HL-60/S4 treated with phorbol 12-myristate 13-acetate at 8.2 ng/mL for 4 days and 3 days (cell line): ENCODE measurements around the gene CLVS2.

ENCODE experiments used
- in situ Hi-C: fragments of 300-500 bp; cut with MboI; formaldehyde crosslinking; loops from 2 replicates; pipeline ENCODE4 v1.15.0; 2022; ENCODE audit warnings: low sequenced_read_pairs

Gene CLVS2

DNA sequence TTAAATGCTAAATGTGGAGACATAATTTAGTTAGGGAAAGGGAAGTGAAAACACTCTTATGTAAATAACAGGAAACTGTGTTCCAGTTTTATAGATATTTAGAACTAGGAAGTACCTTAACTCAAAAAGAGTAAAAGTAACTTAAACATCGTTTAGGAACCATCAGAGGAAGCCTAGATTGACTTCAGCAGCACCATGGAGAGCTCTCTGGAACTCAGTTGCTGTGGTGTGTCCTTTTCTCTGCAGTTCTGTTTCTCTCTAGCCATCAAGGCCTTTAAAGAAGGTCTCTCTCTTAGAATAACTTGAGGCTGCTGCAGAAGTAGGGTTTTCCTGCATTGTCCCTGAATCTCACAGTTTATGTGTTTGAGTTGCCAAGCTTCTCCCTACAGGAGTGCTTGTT, 26.9 kb downstream of the CLVS2 start:
- in situ Hi-C loops = no loop called here

DNA sequence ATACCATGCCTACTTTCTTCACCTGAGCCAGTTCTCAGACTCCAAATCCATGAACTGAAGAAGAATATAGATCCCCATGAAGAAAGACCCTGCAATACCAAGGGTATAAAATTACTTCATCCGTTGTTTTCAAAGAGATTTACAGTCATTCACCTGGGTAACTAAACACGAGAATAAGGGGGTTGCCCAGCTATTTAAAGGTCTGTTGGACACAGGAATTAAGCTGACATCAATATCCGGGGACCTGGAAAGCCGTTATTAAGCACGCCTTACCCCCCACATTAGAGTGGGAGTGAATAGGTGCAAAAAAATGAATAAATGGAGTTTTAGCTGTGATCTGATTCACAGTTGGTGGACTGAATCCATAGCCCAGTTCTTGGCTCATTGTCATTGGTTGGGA, 28.9 kb downstream of the CLVS2 start:
- in situ Hi-C loops = no loop called here

GRCh38 chr6:123027408-123027807, 31.4 kb downstream of the CLVS2 start:
- in situ Hi-C loops = no loop called here

DNA sequence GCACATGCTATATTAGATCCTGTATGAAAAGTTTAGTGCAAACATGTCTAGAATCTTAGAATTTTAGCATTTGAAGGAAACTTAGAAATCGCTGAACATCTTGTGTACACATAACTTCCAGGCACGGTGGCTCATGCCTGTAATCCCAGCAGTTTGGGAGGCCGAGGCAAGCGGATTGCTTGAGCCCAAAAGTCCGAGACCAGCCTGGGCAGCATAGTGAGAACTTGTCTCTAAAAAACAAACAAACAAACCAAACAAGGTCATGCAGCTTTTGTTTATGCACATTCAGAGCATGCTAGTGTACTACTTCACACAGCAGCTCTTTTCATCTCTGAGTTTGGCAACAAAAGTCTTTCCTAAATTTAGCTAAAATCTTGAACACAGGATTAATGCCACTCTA, 32.2 kb downstream of the CLVS2 start:
- in situ Hi-C loops = no loop called here

GRCh38 chr6:123030282-123030681, 34.2 kb downstream of the CLVS2 start:
- in situ Hi-C loops = no loop called here

DNA sequence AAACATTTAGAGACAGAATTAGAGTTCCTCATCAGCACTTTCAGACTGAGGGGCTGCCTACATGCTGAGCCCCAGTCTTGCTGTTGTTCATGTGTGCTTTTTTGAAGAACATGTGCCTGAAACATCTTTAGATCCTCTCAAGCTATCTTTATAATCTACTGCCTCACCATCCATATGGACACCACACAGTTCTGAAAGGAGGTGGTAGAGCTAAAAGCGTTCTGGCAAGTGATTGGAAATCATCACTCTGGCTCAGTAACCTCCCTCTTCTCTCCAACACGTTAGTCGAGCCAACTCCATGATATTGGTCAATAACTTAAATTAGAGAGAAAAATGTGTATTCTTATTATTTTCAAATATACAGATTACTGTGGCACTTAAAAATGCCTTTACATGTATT, 40.6 kb downstream of the CLVS2 start:
- in situ Hi-C loops = no loop called here

DNA sequence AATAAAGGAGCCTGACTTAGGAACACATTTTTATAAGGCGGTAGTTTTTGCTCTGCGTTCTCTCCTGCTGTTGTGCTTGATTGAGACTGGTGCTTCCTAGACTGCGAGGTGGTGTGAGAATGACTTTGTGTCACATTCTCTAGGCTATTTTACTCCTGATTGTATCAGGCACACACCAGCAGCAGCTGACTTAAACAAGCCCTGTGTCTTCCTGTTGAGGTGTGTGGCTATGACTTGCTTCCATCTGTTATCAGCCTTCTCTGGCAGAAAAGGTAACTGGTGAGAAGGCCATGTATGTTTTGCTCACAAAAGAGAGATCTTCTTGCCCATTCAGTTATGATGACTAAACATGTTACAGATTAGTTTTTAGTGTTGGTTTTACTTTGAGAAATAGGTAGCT, 43.4 kb downstream of the CLVS2 start:
- in situ Hi-C loops = no loop called here

DNA sequence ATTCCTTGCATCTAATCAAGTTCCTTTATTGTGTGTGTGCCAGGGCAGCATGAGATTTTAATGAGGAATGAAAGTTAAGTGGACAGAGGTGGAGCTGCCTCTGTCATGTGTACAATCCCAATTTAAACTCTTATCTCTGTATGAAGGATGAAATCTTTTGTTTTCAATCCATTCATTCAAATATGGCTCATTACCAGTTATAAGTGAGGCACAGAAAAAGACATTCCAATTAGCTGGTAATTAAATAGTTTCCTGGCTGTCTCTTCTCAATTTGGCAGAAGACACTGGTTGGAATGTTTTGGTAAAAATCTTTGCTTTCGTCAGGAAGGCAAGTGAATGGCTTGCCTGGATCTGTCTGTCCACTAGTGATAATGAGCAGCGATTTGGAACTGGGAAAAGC, 46.4 kb downstream of the CLVS2 start:
- in situ Hi-C loops = no loop called here

GRCh38 chr6:123044341-123044860, 48.4 kb downstream of the CLVS2 start:
- in situ Hi-C loops = no loop called here

DNA sequence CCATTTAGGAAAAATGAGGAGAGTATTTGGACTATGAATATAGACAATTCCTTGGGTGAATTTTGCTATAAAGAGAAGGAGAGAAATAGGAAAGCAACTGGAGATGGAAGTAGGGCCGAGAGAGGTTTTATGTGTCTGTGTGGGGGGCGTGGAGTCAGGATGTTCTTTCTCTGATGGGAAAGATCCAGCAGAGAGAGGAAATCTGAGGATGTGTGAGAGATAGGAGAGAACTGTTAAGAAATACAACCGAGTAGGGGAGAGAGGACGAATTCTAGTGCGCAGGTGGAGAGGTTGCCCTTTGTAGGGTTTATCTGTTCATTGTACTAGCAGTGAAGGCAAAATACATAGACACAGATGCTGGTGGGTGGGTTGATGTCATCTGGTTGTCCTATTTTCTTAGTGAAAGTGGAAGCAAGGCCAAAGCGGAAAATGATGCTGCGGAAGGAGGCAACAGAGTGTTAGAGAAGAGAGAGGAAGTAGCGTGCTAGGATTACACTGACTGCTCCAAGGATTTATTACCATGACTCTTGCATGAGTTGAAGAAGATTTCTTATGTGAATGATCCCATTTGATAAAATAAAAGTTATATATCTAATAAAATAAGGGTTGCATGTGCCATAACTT, 57.7 kb downstream of the CLVS2 start:
- in situ Hi-C loops = no loop called here

DNA sequence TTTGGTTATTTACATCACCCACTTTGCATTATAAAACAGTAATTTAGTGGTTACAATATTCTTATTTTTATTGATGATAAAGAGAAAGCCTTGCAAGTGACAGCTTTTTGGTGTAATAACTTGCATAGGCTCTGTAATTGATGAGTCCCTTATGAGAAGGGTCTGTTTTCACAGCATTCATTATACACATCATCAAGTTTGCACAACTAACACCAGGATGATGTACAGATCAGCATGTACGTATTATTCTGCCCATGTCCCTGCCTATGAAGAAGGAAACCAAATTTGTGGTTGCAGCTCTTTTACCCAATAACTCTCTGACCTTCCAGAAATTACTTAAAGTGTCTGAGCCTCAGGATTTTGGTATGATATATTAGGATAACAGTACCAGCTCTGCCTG, 59.2 kb downstream of the CLVS2 start:
- in situ Hi-C loops = no loop called here

GRCh38 chr6:123062670-123063069, 66.6 kb downstream of the CLVS2 start:
- in situ Hi-C loops = no loop called here

DNA sequence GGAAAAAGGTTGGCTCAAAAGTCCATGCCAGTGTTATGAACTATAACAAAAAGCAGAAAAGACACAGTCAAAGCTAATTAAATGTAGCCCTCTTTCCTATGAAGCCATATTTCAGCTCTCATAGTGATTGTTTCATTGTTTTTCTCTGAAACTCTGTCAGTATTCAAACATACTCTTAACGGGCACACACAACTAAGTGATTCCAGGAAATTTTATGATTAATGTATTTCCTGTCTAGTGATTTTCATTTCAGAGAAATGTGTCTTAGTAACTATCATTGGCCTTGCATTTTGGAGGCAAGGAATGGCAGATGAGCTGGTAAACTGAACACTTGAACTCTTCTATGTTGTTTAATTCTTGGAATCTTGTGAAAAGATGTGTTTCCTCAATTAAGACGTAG, 68.0 kb downstream of the CLVS2 start:
- in situ Hi-C loops = no loop called here

DNA sequence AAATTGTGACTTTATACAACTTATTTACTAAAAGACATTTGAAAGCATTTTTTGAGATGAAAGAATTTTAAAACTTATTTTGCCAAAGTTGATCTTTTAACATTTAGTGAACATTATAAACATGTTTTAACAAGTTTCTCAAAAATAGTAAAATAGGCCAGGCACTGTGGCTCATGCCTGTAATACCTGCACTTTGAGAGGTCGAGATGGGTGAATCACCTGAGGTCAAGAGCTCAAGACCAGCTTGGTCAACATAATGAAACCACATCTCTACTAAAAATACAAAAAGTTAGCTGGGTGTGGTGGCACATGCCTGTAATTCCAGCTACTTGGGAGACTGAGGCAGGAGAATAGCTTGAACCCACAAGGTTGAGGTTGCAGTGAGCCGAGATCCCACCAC, 78.6 kb downstream of the CLVS2 start:
- in situ Hi-C loops = no loop called here

GRCh38 chr6:123085403-123085802, 89.4 kb downstream of the CLVS2 start:
- in situ Hi-C loops = no loop called here

GRCh38 chr6:123089226-123089625, 93.2 kb downstream of the CLVS2 start:
- in situ Hi-C loops = no loop called here

GRCh38 chr6:123091091-123091895, 95.3 kb downstream of the CLVS2 start:
- in situ Hi-C loops = no loop called here

DNA sequence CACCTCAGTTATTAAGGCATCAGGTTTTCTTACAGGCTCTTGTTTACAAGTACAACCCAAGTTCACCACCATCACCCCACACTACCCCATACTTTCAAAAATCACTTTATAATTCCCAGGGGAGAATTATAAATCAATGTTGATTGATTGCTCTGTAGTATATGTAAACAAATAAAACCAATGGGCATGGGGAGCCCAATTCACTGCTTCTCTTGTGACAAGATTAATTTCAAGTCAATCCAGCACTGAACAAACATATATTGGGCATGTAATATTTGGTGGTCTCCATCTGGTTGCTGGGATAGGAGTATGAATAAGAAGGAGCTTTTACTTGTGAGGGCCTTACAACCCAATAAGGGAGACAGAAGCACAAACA, 95.8 kb downstream of the CLVS2 start:
- in situ Hi-C loops = no loop called here

GRCh38 chr6:123094795-123095194, 98.8 kb downstream of the CLVS2 start:
- in situ Hi-C loops = no loop called here

DNA sequence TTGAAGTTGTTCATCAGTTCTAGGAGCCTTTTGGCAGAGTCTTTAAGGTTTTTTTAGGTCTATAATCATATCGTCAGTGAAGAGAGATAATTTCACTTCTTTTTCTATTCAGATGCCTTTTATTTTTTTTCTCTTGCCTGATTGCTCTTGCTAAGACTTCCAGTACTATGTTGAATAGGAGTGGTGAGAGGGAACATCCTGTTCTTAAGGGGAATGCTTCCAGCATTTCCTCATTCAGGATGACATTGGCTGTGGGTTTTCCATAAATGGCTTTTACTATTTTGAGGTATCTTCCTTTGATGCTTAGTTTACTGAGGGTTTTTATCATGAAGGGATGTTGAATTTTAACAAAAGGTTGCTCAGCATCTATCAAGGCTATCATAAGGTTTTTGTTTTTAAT, 109.5 kb downstream of the CLVS2 start:
- in situ Hi-C loops = no loop called here

GRCh38 chr6:123116370-123116769, 120.3 kb downstream of the CLVS2 start:
- in situ Hi-C loops = no loop called here

DNA sequence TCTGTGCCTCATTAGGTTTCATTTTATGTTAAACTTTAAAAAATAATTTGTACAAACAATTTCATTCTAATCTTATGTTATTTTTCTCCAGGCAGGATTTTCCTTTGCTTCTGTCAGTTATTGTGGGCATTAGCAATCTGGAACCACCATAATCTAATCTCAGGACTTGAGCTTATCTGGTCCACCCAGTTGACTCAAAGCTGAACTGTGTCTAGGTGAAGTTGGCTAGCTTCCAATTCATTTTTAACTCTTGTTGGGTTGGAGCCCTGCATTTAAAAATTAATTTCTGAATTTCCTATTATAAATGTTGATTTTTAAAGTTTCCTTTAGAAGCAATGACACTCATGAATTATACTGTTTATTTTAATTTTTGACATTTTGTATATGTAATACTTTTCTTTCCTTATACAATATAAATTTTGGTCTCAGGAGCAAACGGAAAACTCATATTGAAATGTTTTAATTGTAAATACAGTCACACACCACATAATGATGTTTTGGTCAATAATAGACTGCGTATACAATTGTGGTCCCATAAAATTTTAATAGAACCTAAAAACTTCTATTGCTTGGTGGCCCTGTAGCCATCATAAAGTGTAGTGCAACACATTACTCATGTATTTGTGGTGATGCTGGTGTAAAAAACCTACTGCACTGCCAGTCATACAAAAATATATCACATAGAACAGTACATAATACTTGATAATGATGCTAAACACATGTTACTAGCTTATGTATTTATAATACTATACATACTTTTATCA, 121.3 kb downstream of the CLVS2 start:
- in situ Hi-C loops = no loop called here
